Activated T-cell treated with anti-CD3 and anti-CD28 coated beads for 4 hours (primary cell): ENCODE results near the gene MEF2C.
"Not testable (repeated sequence)": the region's sequence is repeated elsewhere in the genome, so short reads cannot be mapped to it uniquely, and the experiment has no call there.

ENCODE experiments used
- DNase-seq: peaks from one replicate; pipeline ENCODE4 v3.0.0-alpha.2; 2020

MEF2C gene

DNA sequence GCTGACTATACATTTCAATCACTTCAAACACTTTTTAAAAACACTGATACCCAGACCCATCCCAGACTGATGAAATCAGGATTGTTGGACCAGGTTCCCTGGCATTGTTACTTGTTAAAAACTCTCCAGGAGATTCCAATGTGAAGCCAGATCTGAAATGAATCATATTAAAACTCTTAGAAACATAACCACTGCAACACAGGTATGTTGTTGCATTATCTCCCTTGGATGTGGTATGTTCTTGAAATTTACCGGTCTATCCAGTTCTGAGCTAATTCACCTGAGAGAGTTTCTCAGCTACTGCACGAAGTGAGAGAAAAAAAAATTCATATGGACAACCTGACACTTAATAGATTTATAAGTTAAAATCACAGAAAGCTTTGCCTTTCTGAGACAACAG, 21.8 kb downstream of the MEF2C start:
- no peak for DNase-seq

DNA sequence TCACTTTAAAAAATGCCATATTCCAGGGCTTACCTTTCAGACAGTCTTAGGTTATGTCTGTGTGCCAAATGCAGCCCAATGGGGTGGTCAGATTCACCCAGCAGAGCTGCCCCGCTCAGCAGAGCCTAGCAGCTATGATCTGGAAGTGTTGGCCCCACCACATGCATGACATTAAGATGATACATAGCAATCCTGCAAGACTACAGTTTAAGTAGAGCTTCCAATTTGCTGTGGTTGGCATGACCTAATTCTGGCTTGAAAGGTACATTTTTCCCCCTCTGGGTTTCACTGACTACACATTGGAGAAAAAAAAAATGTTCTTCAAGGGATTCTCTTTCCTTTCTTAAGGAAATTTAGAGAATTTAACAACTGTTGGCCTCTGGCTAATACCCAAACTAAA, 22.5 kb downstream of the MEF2C start:
- DNase-seq: no peak

DNA sequence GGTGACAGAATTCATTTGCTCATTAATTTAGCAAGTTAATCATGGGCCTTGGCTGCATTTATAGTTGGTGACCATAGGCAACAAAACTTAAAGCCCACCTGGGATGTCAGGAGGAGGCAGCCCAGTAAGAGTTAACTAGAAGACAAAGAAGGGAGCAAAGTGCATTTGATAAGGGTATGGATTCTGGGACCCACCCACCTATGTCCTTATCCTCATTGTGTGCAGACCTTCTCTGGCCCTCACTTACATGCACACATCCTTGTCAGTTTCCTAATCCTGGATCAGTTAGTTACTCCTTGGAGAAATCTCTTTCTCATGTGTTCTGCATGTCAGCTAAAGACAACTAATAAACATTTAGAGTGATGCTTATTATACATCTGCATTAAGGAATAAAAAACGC, 24.6 kb downstream of the MEF2C start:
- DNase-seq: no peak

DNA sequence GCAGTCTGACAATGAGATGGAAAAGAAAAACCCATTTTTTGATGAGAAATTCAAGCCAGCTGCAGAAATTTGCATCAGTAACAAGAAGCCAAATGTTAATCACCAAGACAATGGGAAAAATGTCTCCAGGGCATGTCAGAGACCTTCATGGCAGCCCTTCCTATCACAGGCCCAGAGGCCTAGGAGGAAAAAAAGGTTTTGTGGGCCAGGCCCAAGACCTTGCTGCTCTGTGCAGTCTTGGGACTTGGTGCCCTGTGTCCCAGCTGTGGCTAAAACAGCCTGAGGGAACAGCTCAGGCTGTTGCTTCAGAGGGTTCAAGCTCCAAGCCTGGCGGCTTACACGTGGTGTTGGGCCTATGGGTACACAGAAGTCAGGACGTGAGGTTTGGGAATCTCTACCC, 26.6 kb downstream of the MEF2C start:
- not testable (repeated sequence) for DNase-seq

DNA sequence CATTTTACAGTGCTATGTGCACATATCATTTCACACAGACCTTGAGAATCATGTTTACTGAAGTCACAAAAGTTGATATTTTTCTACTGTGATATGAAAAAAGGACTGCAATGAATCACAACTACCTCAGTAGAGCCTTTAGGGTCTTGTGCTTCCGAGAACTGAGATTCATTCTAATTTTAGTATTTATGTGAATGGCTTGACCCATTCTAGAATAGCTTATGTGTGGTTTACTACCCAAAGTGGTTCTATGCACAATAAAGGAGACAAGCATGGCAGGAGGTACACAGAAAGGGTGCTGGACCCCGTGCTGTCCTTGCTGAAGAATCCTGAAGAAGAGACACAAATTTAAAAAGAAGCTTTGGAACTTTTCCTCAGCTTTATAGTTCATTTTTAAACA, 28.2 kb downstream of the MEF2C start:
- no peak for DNase-seq

DNA sequence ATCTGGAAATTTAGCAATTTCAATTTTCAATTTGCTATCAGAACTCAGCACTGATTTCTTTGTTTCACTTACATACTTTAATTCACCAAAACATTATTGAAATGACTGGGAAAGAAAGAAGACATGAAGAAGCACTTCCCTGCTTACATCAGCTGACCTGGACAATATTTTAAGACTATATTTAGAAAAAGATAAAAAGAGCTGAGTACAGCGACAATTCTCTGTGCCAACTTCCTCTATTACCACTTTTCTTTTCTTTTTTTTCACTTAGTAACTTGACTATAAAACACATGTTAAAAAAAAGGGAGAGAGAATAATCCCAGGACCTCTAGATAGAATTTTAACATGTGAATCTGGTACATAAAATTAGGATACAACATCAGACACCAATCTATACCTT, 35.6 kb downstream of the MEF2C start:
- DNase-seq: no peak

DNA sequence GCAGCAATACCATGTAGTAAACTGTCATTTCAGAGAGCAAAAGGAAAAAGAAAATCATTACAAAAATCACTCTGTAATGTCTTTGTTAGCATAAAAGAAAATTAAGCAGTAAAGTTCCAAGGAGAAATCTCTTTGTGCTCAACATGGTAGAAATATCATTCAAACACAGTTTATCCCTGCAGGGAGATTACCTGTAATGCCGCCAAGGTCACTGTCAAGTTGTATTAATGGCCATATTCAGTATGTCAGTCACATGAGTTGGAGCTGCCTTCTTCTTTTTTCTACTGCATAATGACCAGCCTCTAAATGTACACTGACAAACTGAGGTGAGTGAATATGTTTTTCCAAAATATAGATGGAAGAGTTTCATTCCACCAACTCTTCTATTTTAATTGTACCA, 36.5 kb downstream of the MEF2C start:
- no peak for DNase-seq

DNA sequence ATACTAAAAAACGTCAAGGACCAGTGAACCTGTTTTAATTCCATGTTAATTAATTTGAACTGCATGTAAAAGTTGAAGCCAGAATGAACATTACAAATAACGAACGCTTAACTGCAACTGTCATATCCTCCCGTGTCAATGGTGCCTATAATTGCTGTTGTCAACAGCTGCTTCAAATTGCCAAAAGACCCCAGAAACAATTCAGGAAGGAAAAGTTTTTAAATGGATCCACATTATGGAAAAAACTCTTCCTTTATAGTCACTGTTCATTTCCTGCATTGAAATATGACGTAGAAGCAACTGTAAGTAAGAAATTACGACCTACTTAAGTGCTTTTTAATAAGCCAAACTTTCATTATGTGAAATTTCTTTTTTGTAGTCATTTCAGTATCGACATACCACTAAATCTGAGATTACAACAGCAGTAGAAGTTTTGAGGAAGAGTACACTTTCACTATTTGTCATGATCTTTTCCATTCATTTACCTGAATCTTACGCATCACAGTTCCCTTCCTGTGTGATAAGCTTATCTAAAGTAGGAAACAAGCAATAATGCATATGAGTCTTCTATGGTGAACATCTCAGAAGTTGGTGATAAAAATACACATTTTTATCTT, 37.8 kb downstream of the MEF2C start:
- no peak for DNase-seq

DNA sequence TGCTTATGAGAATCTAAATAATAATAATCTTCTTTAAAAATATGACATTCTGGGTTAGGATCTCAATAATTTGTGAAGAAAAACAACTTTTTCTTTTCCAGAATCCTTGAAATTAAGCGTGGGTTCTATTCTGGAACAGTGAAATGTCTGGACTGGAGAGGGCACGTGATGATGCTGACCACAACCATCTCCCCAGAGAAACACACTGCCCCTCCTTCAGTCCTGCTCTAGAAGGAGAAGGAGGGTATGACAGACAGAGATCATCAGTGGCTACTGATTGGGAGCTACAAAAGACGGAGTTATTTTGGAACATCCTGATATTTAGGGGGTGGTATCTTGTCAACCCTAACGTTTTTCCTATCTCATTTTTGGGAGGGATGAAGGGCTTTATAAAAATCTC, 40.2 kb downstream of the MEF2C start:
- DNase-seq: no peak

DNA sequence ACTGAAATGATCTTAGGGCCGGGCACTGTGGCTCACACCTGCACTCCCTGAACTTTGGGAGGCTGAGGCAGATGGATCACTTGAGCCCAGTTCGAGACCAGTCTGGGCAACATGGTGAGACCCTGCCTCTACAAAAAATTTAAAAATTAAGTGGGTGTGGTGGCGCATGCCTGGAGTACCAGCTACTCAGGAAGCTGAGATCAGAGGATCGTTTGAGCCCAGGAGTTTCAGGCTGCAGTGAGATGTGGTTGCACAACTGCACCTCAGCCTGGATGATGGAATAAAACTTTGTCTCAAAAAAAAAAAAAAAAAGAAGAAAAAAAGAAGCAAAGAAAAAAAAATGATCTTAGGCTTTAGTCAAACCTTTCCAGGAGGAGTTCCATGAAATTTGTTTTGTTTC, 41.8 kb downstream of the MEF2C start:
- DNase-seq: no peak

DNA sequence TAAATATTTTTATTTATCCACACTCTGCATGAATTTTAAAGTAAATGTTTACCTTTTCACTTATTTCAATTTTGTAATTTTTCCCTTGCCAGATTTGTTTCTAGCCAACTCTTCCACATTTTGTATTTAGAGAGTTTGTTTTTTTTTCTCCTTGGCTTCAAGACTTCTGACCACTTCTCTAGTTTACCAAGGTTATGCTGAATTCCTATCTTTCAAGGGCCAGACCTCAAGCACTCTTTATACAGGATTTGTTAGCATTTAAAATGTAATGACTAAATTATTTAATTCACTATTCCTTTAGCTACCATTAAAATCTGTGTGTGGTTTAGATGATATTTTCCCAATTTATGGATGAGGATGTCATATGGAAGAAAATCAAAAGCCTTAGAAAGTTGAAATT, 42.5 kb downstream of the MEF2C start:
- DNase-seq: no peak

DNA sequence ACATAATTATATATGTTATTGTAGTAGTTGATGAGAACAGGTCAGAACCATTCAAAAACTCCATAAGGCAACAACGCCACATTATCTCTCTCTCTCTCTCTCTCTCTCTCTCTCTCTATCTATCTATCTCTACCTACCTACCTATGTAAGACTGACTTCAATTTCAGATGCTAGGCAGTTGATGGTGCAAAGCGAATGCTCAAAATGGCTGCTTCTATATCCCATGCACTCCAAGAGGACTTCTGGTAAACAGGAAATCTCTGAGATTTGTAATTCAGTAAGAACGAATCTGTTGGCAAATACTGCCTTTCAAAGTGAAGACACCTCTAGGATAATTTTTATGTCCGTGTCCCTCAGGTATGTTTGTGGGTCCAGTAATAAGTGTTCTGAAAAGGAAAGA, 43.7 kb downstream of the MEF2C start:
- DNase-seq: no peak

DNA sequence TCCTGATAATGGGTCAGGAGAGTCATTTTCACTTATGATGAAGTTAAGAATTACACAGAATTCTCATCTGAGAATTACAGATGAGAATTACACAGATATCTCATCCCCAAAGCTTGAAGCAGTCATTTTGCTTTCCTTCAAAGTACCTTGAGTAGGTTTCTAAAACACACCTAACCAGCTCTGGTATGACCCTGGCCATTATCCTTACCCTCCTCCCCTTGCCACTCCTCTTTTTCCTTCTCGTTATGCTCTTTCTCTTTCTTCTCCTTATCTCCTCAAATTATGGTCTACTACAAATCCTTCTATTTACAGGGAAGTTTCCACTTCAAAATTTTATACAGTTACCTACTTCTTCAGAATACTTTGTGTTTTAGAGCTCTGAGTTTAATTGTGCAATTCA, 44.5 kb downstream of the MEF2C start:
- no peak for DNase-seq

DNA sequence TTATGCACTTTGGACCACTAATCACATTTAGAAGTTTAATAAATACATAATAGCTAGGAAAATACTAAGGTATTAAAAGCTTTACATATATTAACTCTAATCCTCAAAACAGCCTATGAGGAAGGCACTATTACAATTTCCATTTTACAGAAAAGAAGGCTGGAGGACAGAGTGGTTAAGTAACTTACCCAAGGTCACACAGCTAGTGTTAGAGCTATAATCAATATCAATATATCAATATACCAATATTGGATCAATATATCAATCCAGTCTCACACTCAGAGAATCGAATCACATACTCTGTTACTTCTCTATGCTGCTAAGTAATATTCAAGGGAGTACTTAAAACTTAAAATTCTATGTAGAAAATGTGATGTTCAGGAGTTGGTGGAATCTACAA, 45.2 kb downstream of the MEF2C start:
- no peak for DNase-seq

DNA sequence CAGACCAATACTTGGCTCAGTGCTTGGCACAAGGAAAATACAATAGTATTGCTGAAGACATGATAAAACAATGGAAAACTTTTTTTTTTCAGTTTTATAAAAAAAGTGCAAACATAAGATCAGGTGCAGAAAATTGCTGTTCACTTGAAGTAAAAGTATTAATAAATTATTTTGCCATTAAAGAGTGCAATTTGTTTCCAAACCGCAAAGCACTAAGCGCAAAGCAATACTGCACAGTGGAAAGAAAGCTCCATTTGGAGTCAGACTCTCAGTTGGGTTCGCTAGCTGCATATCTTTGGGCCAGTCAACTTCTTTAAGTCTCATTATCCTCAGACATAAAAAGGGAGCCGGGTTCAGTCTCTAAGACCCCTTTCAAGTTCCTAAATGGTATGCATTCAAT, 45.8 kb downstream of the MEF2C start:
- DNase-seq: no peak

DNA sequence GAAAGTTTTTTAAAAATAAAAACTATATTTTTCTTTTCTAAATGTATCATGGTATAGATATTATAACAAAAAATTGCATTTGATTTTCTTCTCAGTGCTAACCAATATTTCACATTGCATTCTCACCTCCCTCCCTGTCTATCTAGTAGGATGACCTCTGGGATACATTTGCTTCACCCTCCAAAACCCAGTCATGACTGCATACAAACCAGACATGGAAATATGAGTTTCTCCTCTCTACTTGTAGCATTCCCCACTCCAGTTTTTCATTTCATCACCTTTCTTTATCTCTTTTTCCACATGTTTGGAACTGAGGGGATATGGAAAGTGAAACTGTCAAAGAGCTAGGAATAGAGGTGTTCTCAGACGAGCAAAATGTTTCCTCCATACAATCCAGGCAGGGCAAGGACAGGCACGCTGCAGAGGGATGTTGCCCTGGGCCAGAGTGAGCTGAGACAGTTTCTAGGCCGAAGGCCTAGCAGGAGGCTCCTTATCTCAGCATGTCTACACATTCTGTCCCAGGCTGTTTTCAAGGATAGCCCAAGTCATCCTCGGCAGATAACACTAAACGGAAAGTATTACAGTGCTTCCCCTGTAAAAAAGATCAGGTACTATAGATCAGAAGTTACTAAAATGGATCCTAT, 46.7 kb downstream of the MEF2C start:
- DNase-seq: no peak

DNA sequence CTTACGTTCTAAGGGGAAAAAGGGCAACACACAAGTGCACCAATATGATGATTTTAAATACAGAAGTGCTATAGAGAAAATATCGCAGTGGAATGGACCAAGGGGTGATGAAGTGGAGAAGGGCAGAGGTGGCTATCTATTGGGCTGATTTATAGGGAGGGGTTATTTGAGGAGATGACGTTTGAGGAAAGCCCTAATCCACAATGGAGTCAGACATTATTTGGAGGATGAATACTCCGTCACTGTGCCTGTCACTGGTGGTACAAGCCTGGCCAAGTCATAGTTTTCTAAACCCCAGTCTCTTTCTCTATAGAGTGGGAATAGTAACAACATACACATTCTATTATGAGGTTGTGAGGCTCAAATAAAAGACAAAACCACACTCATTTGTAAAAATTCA, 48.5 kb downstream of the MEF2C start:
- DNase-seq: no peak

DNA sequence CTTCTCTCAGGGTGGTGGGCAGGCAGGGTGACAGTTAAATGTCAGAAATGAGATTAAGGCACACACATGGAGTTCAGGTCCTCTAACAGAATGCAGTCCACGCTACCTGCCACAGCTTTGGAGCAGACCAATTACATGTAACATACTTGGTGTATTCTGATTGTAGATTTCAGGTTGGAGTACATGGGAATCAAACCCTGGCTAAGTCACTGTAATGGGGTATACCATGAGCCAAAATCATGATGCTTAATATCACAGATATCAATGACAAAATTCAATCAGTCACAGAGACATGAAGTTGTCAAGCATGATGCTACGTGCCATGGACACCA, 48.9 kb downstream of the MEF2C start:
- no peak for DNase-seq

DNA sequence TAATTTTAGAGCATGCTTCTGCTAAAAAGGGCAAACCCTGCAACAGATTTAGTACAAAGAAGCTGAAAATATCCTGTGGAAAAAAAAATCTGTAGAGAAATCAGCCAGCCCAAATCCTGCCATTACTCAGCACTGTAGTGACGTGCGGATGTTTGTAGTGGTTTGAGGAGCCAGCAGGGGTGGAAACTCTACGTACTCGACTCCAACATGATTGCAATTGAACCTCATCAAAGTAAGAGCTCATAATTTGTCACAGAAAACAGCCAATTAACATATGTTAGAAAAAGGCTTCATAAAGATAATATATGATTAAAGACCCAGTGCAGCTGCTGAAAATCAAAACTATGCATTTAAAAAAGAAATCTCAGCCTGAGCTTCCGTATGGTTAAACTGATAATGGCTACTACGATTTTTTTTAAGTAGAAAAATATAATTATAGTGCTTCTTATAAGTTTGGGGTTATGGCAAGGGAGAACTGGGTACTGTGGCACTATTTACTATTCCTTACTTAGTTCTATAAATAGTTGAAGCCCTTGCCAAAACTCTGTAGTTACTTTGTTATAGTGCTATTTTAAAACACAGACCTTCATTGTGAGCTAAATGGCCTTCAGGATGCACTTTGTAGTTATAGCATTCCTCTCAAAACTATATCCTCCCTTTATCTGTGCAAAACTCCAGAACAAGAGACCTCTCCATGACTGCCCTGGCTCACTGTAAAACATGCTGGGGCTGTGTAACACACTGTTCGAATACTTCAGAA, 49.4 kb downstream of the MEF2C start:
- peak; percentile 29 for DNase-seq

DNA sequence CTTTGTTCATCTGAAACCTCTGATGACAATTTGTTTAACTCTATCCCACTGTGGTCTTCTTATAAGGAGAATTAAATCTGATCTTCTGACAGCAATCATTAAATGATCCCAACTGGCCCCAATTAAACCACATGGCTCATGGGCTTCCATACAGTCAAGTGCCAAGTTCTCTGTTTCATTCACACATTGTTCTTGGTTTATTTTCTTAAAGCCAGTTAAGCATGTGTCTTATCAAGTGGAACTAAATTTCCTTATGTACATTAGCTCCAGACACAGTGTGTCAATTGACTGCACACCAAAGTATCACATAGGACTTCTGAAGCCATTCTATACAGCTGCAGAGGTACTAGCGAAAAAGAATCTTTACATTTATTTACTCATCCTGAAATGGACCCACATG, 51.2 kb downstream of the MEF2C start:
- DNase-seq: no peak

DNA sequence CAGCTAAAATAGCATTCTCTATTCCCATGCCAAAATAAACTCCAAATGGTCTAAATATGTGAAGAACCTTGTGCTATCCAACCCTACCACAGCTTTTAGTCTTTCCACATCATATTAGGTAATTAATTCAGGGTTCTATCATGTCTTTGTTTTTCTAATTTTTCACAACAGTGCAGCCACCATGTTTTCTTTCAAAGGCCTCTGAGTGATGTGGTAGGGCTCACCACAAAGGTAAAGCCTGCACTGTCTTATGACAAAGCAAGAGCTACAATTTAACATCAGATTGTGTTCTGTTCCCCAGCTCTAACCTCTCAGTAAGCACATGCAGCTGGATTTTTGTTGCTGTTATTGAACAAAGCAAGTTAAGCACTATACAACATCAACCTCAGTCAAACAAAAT, 52.4 kb downstream of the MEF2C start:
- DNase-seq: no peak

DNA sequence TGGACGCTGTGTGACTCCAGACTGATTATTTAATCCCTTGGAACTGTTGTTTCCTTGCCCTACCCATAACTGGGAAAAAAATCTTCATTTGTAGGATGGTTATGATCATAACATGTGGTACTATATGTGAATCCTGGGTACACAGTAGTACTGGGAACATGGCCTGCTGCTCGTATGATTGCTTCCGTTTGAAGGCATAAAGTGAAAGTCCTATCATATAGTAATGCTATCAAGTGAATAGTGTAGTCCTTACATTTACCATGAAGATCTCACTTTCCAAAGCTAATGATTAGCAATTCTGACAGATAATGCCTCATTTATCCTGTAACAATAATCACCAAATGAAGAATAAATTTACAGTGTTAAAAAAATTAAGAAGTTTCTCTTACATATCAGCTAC, 53.2 kb downstream of the MEF2C start:
- DNase-seq: no peak

DNA sequence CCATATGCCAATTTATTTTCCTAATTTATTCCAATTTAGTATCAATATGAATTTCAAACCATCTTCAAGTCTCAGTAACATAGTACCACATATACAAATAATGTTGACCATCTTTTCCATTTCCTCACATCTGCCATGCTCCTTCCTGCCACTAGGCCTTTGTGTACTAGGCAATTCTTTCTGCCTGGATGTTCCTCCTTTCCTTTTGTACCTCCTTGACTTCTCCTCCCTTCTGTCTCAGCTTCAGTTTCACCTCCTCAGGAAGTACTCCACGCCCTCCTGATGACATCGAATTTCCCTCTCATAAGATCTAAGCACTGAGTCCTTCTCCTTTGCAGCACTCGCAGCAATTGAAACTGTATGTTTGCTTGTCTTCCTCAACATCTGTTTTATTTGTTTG, 53.9 kb downstream of the MEF2C start:
- no peak for DNase-seq

DNA sequence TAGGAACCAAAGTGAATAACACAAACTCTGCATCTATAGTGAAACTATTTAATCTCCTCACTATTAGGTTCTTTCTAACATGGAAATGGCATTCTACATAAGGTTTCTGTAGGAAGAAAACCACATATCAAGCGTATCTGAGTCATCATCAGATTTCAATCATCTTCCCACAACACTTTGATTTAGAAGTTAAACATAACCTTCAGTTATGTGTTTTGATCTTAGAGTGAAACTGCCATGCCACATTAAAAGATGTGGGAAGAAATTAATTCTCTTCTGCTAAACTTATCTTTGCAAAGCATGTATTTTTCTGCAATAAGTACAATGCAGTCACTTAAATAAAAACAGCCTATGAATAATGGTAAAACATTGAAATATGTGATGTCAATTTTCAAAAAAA, 55.0 kb downstream of the MEF2C start:
- DNase-seq: no peak
